ENCODE results near the gene UTY. TPM values are rescaled to one million over a fixed set of nuclear protein-coding genes. Genes with fewer than 3 reads are reported as not detected.

UTY gene
- total RNA-seq, 1 experiment from 2014 or later = not detected

GRCh38 chrY:13381110-13381683 lies 98.6 kb downstream of the UTY start:
- Histone ChIP-seq H2BK5ac (ENCODE audit: insufficient read length, low read length) (no peak overlapping the region), H3K56ac (ENCODE audit: insufficient read length, low read depth, low read length) (no peak overlapping the region), H3K18ac (ENCODE audit: insufficient read length, low read depth, low read length) (no peak overlapping the region), H3K23ac (ENCODE audit: insufficient read length, low read depth, low read length) (no peak overlapping the region), H3K23me2 (ENCODE audit: insufficient read length, low read depth, low read length, poor library complexity, severe bottlenecking) (no peaks in the 10 kb centered on the region), H4K91ac (ENCODE audit: insufficient read length, low read depth, low read length) (no peak overlapping the region), H4K8ac (replicated peaks; ENCODE audit: insufficient read length, low read depth, low read length) (no peak overlapping the region), H2BK12ac (ENCODE audit: insufficient read length, low read depth, low read length) (no peak overlapping the region), H3K14ac (ENCODE audit: insufficient read depth, low read length) (no peak overlapping the region), H3K27ac (ENCODE audit: insufficient read length, low read depth, low read length) (no peak overlapping the region), H3K4me2 (ENCODE audit: insufficient read depth, insufficient read length, low read length) (no peak overlapping the region), H2BK15ac (ENCODE audit: low read depth, low read length) (no peak overlapping the region), H3K4me1 (ENCODE audit: insufficient read depth, low read length) (no peaks in the 10 kb centered on the region), H3K9me3 (ENCODE audit: control insufficient read depth, low read depth, low read length) (no peaks in the 10 kb centered on the region), H4K5ac (ENCODE audit: insufficient read length, low read depth, low read length) (no peak overlapping the region), H3T11ph (ENCODE audit: low read length) (no peak overlapping the region), H2AFZ (ENCODE audit: low read length) (no peak overlapping the region), H2AK5ac (ENCODE audit: insufficient read length, low read length) (no peak overlapping the region), H2BK120ac (ENCODE audit: low read depth, low read length, poor library complexity, severe bottlenecking) (no peak overlapping the region), H3K79me1 (ENCODE audit: insufficient read depth, low read depth, low read length, poor library complexity, severe bottlenecking) (no peaks in the 10 kb centered on the region), H3K79me2 (ENCODE audit: insufficient read depth, low read length) (no peaks in the 10 kb centered on the region), H4K20me1 (ENCODE audit: control insufficient read depth, insufficient read depth, insufficient read length) (no peaks in the 10 kb centered on the region), H3K4ac (ENCODE audit: low read depth, low read length) (no peak overlapping the region), H3K27me3 (ENCODE audit: insufficient read depth, low read length) (no peaks in the 10 kb centered on the region), H3K9ac (ENCODE audit: extremely low read depth, insufficient read length, low read length) (no peak overlapping the region), H2BK20ac (ENCODE audit: low read depth, low read length, poor library complexity, severe bottlenecking) (no peak overlapping the region)
- no peak for DNase-seq
- Mint-ChIP-seq H3K27me3 (ENCODE audit: low read depth) (no peaks in the 10 kb centered on the region), H3K9me3 (no peaks in the 10 kb centered on the region), H3K36me3 (ENCODE audit: insufficient read depth in 1 of 3, low read depth in 3 of 3) (no peaks in the 10 kb centered on the region), H3K4me3 (no peak overlapping the region), H3K27ac (no peak overlapping the region), H3K4me1 (no peaks in the 10 kb centered on the region)
- TF ChIP-seq CTCF (conservative IDR thresholded peaks at IDR 0.05) = no peak
- no CpG with 5 or more reads among the region's 7 CpGs for WGBS (ENCODE audit: extremely low coverage, insufficient read length, low lambda C conversion rate)
